Caco-2 (cell line): Measurements from ENCODE around the gene DCTN2. TPM values are rescaled to one million over a fixed set of nuclear protein-coding genes. Genes with fewer than 3 reads are reported as not detected.
"Not testable (repeated sequence)": the region's sequence is repeated elsewhere in the genome, so short reads cannot be mapped to it uniquely, and the experiment has no call there.

ENCODE experiments used
- BruUV-seq: library from RNA; stranded (reverse); fragments of 400-500 nt; replicated peaks from 2 replicates; lab custom pipeline; 2021; lab: Mats Ljungman, UMichigan
- CTCF ChIA-PET: fragments of 300-600 bp; sonication (Branson Sonifier 250); formaldehyde crosslinking; loops from one replicate; lab custom pipeline; 2022; ENCODE audit warnings: antibody characterized with exemption; lab: Charles Lee
- POLR2A ChIA-PET: fragments of 300-600 bp; sonication (Branson Sonifier 250); formaldehyde crosslinking; loops from one replicate; lab custom pipeline; 2022; ENCODE audit warnings: antibody characterized with exemption; lab: Charles Lee
- DNase-seq, 2 experiments: peaks; one replicate each; pipeline versions ENCODE4 v3.0.0 to v3.0.0-alpha.2; 2020 to 2022
- H3K27me3 ChIP-seq: replicated peaks from 2 replicates; pipeline ENCODE4 v1.6.0; 2011; ENCODE audit warnings: low read length; ENCODE audit not compliant: control insufficient read depth, insufficient read depth
- H3K36me3 ChIP-seq: 2 replicates; pipeline ENCODE4 v1.5.1; 2011; ENCODE audit warnings: low read length; ENCODE audit not compliant: control insufficient read depth, insufficient read depth
- H3K4me1 ChIP-seq: fragments of 250-450 bp; sonication (Bioruptor Pico); 2 replicates; pipeline ENCODE4 v1.5.1; 2020; ENCODE audit warnings: mild to moderate bottlenecking
- H3K4me3 ChIP-seq: 2 replicates; pipeline ENCODE4 v1.5.1; 2011; ENCODE audit warnings: low read depth, mild to moderate bottlenecking, control low read depth, low read length
- H3K9me3 ChIP-seq: fragments of 250-450 bp; sonication (Bioruptor Pico); 2 replicates; pipeline ENCODE4 v1.5.1; 2020; ENCODE audit warnings: mild to moderate bottlenecking, moderate library complexity
- H3K27ac Mint-ChIP-seq: one replicate; pipeline ENCODE4 v1.8.0; 2022; ENCODE audit warnings: mixed read lengths; ENCODE audit not compliant: unreplicated experiment
- H3K27me3 Mint-ChIP-seq: one replicate; pipeline ENCODE4 v1.8.0; 2022; ENCODE audit warnings: mixed read lengths; ENCODE audit not compliant: insufficient read depth, unreplicated experiment
- H3K36me3 Mint-ChIP-seq: one replicate; pipeline ENCODE4 v1.8.0; 2022; ENCODE audit warnings: mild to moderate bottlenecking, mixed read lengths; ENCODE audit not compliant: insufficient read depth, unreplicated experiment
- H3K4me1 Mint-ChIP-seq: one replicate; pipeline ENCODE4 v1.8.0; 2022; ENCODE audit warnings: low read depth, mixed read lengths; ENCODE audit not compliant: unreplicated experiment
- H3K4me3 Mint-ChIP-seq: one replicate; pipeline ENCODE4 v1.8.0; 2022; ENCODE audit warnings: mild to moderate bottlenecking, moderate library complexity, mixed read lengths; ENCODE audit not compliant: unreplicated experiment
- H3K9me3 Mint-ChIP-seq: one replicate; pipeline ENCODE4 v1.8.0; 2022; ENCODE audit warnings: mixed read lengths; ENCODE audit not compliant: unreplicated experiment
- intact Hi-C: fragments of 100-400 bp; cut with micrococcal nuclease; formaldehyde crosslinking; loops from one replicate; pipeline ENCODE4 v1.10.0; 2022; ENCODE audit not compliant: unreplicated experiment
- total RNA-seq: library from RNA; stranded (reverse); gene quantifications from 2 replicates; pipeline ENCODE4 v1.2.3, GENCODE V29; 2022
- TF ChIP-seq, protein P1 (sequence below), 2 experiments: fragments of 200-600 bp in 1 of 2; IDR thresholded peaks; 1 replicate in 1 of 2; 2 replicates in 1 of 2; pipeline versions ENCODE4 v1.5.1 to v1.8.0; 2011 to 2022; ENCODE audit warnings: antibody characterized with exemption in 1 of 2, control low read depth in 1 of 2, inconsistent platforms in 1 of 2, low read depth in 1 of 2, low read length in 1 of 2, mild to moderate bottlenecking in 1 of 2, moderate library complexity in 1 of 2; ENCODE audit not compliant: insufficient read depth in 1 of 2, severe bottlenecking in 1 of 2, unreplicated experiment in 1 of 2

Gene DCTN2
- total RNA-seq, 1 experiment from 2014 or later = 94.4 TPM

DNA sequence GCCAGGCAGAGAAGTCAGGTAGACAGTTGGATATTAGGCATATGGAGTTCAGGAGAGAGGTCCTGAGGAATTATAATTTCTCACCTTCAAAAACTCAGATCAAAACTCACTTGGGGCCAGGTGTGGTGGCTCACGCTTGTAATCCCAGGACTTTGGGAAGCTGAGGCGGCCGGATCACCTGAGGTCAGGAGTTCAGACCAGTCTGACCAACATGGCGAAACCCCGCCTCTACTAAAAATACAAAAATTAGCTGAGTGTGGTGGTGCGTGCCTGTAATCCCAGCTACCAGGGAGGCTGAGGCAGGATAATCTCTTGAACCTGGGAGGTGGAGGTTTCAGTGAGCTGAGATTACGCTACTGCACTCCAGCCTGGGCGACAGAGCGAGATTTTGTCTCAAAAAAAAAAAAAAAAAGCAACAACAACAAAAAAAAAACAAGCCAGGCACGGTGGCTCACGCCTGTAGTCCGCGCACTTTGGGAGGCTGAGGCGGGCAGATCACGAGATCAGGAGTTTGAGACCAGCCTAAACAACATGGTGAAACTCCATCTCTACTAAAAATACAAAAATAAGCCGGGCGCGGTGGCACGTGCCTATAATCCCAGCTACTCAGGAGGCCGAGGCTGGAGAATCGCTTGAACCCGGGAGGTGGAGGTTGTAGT lies 44.6 kb downstream of the DCTN2 start:
- POLR2A ChIA-PET, H3K4me3 ChIP-seq, DNase-seq, H3K36me3 ChIP-seq, H3K9me3 ChIP-seq, H3K27me3 ChIP-seq, H3K27me3 Mint-ChIP-seq, H3K4me3 Mint-ChIP-seq, H3K4me1 Mint-ChIP-seq, BruUV-seq, intact Hi-C loops, H3K4me1 ChIP-seq, H3K9me3 Mint-ChIP-seq, CTCF ChIA-PET, H3K27ac Mint-ChIP-seq: not testable (repeated sequence)
- H3K36me3 Mint-ChIP-seq = peaks cover 93% of the 10 kb centered on the region

DNA sequence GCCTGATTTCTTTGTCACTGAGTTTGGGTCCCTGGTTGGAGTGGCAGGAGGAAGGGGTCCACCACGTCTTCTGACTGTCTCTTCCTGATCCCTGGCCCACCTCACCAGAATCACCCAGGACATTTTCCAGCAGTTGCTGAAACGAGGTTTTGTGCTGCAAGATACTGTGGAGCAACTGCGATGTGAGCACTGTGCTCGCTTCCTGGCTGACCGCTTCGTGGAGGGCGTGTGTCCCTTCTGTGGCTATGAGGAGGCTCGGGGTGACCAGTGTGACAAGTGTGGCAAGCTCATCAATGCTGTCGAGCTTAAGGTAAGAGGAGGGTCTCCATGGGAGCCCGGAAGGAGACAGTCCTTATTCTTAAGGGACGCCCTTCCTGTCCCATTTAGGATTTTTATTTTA lies 46.8 kb downstream of the DCTN2 start:
- H3K9me3 Mint-ChIP-seq = peaks cover 6% of the 10 kb centered on the region
- H3K27me3 ChIP-seq = no peaks in the 10 kb centered on the region
- no peak overlapping the region for H3K4me3 ChIP-seq
- no peak overlapping the region for H3K27ac Mint-ChIP-seq
- no TSS peak for BruUV-seq
- DNase-seq = no peak
- H3K36me3 Mint-ChIP-seq = peaks cover 100% of the 10 kb centered on the region
- H3K27me3 Mint-ChIP-seq = no peaks in the 10 kb centered on the region
- ChIA-PET CTCF (no interaction called here), POLR2A (interaction anchor here (0.5 kb wide), 1 partner anchor 14 kb away, joined by 3 read pairs; no protein-coding TSS in a partner anchor)
- H3K4me3 Mint-ChIP-seq = no peak overlapping the region
- H3K4me1 ChIP-seq = no peaks in the 10 kb centered on the region
- no peaks in the 10 kb centered on the region for H3K9me3 ChIP-seq
- intact Hi-C loops = no loop called here
- TF ChIP-seq, protein P1, sequence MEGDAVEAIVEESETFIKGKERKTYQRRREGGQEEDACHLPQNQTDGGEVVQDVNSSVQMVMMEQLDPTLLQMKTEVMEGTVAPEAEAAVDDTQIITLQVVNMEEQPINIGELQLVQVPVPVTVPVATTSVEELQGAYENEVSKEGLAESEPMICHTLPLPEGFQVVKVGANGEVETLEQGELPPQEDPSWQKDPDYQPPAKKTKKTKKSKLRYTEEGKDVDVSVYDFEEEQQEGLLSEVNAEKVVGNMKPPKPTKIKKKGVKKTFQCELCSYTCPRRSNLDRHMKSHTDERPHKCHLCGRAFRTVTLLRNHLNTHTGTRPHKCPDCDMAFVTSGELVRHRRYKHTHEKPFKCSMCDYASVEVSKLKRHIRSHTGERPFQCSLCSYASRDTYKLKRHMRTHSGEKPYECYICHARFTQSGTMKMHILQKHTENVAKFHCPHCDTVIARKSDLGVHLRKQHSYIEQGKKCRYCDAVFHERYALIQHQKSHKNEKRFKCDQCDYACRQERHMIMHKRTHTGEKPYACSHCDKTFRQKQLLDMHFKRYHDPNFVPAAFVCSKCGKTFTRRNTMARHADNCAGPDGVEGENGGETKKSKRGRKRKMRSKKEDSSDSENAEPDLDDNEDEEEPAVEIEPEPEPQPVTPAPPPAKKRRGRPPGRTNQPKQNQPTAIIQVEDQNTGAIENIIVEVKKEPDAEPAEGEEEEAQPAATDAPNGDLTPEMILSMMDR (IDR thresholded peaks at IDR 0.05; ENCODE audit: insufficient read depth in 1 of 2, low read depth in 1 of 2, low read length in 1 of 2, severe bottlenecking in 1 of 2, unreplicated experiment in 1 of 2) = no peak
- peaks cover 4% of the 10 kb centered on the region; the same call in 1 of the 2 replicates for H3K36me3 ChIP-seq
- peaks cover 15% of the 10 kb centered on the region for H3K4me1 Mint-ChIP-seq

DNA sequence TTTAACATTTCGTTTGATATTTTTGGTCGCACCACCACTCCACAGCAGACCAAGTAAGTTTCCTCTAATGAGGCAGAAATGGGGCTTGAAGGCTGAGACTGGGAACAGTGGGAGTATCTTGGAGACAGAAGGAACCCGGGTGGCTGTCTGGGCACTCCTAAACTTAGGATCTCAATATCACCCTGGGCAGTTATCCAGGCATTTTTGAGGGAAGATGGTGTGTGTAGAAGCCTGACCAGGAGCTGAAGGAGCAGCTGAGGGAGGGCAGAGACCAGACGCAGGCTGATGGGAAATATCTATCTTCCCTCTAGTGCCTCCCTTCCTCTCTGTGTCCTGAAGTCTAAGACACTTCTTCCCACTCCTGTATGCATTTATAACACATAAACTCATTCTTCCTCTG lies 48.4 kb downstream of the DCTN2 start:
- intact Hi-C loops = no loop called here
- no peak for DNase-seq
- H3K27ac Mint-ChIP-seq = peak overlapping the region; percentile 39
- POLR2A ChIA-PET = interaction anchor here (0.7 kb wide), 1 partner anchor 38 kb away, joined by 5 read pairs; no protein-coding TSS in a partner anchor
- H3K4me1 Mint-ChIP-seq = peaks cover 10% of the 10 kb centered on the region
- peaks cover 6% of the 10 kb centered on the region for H3K9me3 Mint-ChIP-seq
- H3K4me1 ChIP-seq = no peaks in the 10 kb centered on the region
- H3K4me3 ChIP-seq = no peak overlapping the region
- BruUV-seq = no TSS peak
- CTCF ChIA-PET = interaction anchor here (0.5 kb wide), 1 partner anchor 285 kb away, joined by 4 read pairs; no protein-coding TSS in a partner anchor
- no peak overlapping the region for H3K4me3 Mint-ChIP-seq
- H3K9me3 ChIP-seq = no peaks in the 10 kb centered on the region
- peaks cover 93% of the 10 kb centered on the region for H3K36me3 Mint-ChIP-seq
- no peaks in the 10 kb centered on the region for H3K27me3 ChIP-seq
- no peaks in the 10 kb centered on the region for H3K27me3 Mint-ChIP-seq
- TF ChIP-seq, protein P1 (IDR thresholded peaks at IDR 0.05; ENCODE audit: insufficient read depth in 1 of 2, low read depth in 1 of 2, low read length in 1 of 2, severe bottlenecking in 1 of 2, unreplicated experiment in 1 of 2) = no peak
- peaks cover 4% of the 10 kb centered on the region; the same call in 1 of the 2 replicates for H3K36me3 ChIP-seq
